Calu3 (cell line): Measurements from ENCODE around the gene ASB1. TPM values are rescaled to one million over a fixed set of nuclear protein-coding genes. Genes with fewer than 3 reads are reported as not detected.
A peak's percentile ranks its signal among the peaks of the same experiment; 100 is the strongest.

ENCODE experiments used
- BruUV-seq: library from RNA; stranded (reverse); fragments of 400-500 nt; replicated peaks from 2 replicates; lab custom pipeline; 2021; lab: Mats Ljungman, UMichigan
- CTCF ChIA-PET: fragments of 300-600 bp; sonication (Branson Sonifier 250); formaldehyde crosslinking; loops from one replicate; lab custom pipeline; 2022; ENCODE audit warnings: antibody characterized with exemption; lab: Charles Lee
- DNase-seq: peaks from one replicate; pipeline ENCODE4 v3.0.0; 2022
- H3K27ac Mint-ChIP-seq: one replicate; pipeline ENCODE4 v1.8.0; 2022; ENCODE audit warnings: mixed read lengths; ENCODE audit not compliant: unreplicated experiment
- H3K27me3 Mint-ChIP-seq: one replicate; pipeline ENCODE4 v1.8.0; 2022; ENCODE audit warnings: mixed read lengths; ENCODE audit not compliant: unreplicated experiment
- H3K36me3 Mint-ChIP-seq: one replicate; pipeline ENCODE4 v1.8.0; 2022; ENCODE audit warnings: mild to moderate bottlenecking, moderate library complexity, mixed read lengths; ENCODE audit not compliant: insufficient read depth, unreplicated experiment
- H3K4me1 Mint-ChIP-seq: one replicate; pipeline ENCODE4 v1.8.0; 2022; ENCODE audit warnings: mild to moderate bottlenecking, low read depth, mixed read lengths; ENCODE audit not compliant: unreplicated experiment
- H3K4me3 Mint-ChIP-seq: one replicate; pipeline ENCODE4 v1.8.0; 2022; ENCODE audit warnings: mild to moderate bottlenecking, low read depth, moderate library complexity, mixed read lengths; ENCODE audit not compliant: unreplicated experiment
- H3K9me3 Mint-ChIP-seq: one replicate; pipeline ENCODE4 v1.8.0; 2022; ENCODE audit warnings: low read depth, mixed read lengths; ENCODE audit not compliant: unreplicated experiment
- CTCF ChIP-seq: fragments of 200-600 bp; IDR thresholded peaks from one replicate; pipeline ENCODE4 v1.8.0; 2022; ENCODE audit warnings: antibody characterized with exemption; ENCODE audit not compliant: unreplicated experiment
- intact Hi-C: fragments of 100-400 bp; cut with micrococcal nuclease; formaldehyde crosslinking; loops from one replicate; pipeline ENCODE4 v1.10.0; 2022; ENCODE audit not compliant: unreplicated experiment
- total RNA-seq: library from RNA; stranded (reverse); gene quantifications from 2 replicates; pipeline ENCODE4 v1.2.3, GENCODE V29; 2022

Gene ASB1
- total RNA-seq, 1 experiment from 2014 or later = 71.6 TPM

- H3K9me3 Mint-ChIP-seq = no peaks in the 10 kb centered on the region
- BruUV-seq = no TSS peak
Measured at GRCh38 chr2:238422285-238422684, 4.4 kb upstream of the ASB1 start.

GRCh38 chr2:238422940-238423339, 3.8 kb upstream of the ASB1 start:
- Mint-ChIP-seq H3K27ac (no peak overlapping the region), H3K27me3 (no peaks in the 10 kb centered on the region), H3K36me3 (peaks cover 31% of the 10 kb centered on the region), H3K9me3 (no peaks in the 10 kb centered on the region), H3K4me1 (peaks cover 46% of the 10 kb centered on the region), H3K4me3 (no peak overlapping the region)
- CTCF ChIA-PET = no interaction called here
- no TSS peak for BruUV-seq
- intact Hi-C loops = no loop called here
- TF ChIP-seq CTCF = no peak
- no peak for DNase-seq

More at GRCh38 chr2:238422285-238422684, 4.4 kb upstream of the ASB1 start:
- Mint-ChIP-seq H3K27ac (peak overlapping the region; percentile 27), H3K4me1 (peaks cover 48% of the 10 kb centered on the region), H3K4me3 (no peak overlapping the region), H3K36me3 (peaks cover 25% of the 10 kb centered on the region), H3K27me3 (no peaks in the 10 kb centered on the region)
- no peak for TF ChIP-seq CTCF
- intact Hi-C loops = no loop called here
- DNase-seq = no peak
- CTCF ChIA-PET = no interaction called here

GRCh38 chr2:238423561-238424312, 3.0 kb upstream of the ASB1 start:
- TF ChIP-seq CTCF = no peak
- no TSS peak for BruUV-seq
- CTCF ChIA-PET = no interaction called here
- no peak for DNase-seq
- Mint-ChIP-seq H3K27me3 (no peaks in the 10 kb centered on the region), H3K36me3 (peaks cover 34% of the 10 kb centered on the region), H3K9me3 (no peaks in the 10 kb centered on the region), H3K4me3 (no peak overlapping the region), H3K4me1 (peaks cover 38% of the 10 kb centered on the region), H3K27ac (no peak overlapping the region)
- intact Hi-C loops = no loop called here

GRCh38 chr2:238424313-238424700, 2.4 kb upstream of the ASB1 start:
- no TSS peak for BruUV-seq
- CTCF ChIA-PET = no interaction called here
- peaks cover 37% of the 10 kb centered on the region for H3K4me1 Mint-ChIP-seq
- H3K36me3 Mint-ChIP-seq = peaks cover 40% of the 10 kb centered on the region
- no peaks in the 10 kb centered on the region for H3K9me3 Mint-ChIP-seq
- intact Hi-C loops = no loop called here
- no peaks in the 10 kb centered on the region for H3K27me3 Mint-ChIP-seq
- no peak for TF ChIP-seq CTCF
- no peak overlapping the region for H3K27ac Mint-ChIP-seq
- H3K4me3 Mint-ChIP-seq = no peak overlapping the region
- no peak for DNase-seq
